Aorta (tissue), 5 donors: ENCODE measurements around the gene THRB. TPM values are rescaled to one million over a fixed set of nuclear protein-coding genes. Genes with fewer than 3 reads are reported as not detected.

Experiments used
- ATAC-seq: fragments of 200-7000 bp; cut with Tn5 transposase; one replicate; pipeline ENCODE4 v1.9.1; 2022; ENCODE audit warnings: moderate library complexity; ENCODE audit not compliant: low FRiP score
- DNase-seq, 2 donors: peaks; one replicate each; pipeline ENCODE4 v3.0.0-alpha.2; 2020
- H3K27ac ChIP-seq, 2 donors: one replicate each; pipeline ENCODE4 v1.5.1; 2013; ENCODE audit warnings: low read length in 2 of 2, mild to moderate bottlenecking in 2 of 2, moderate library complexity in 2 of 2, control low read depth in 1 of 2, inconsistent platforms in 1 of 2, low read depth in 1 of 2
- H3K27me3 ChIP-seq, 2 donors: one replicate each; pipeline ENCODE4 v1.6.1; 2013; ENCODE audit warnings: control low read depth in 1 of 2, low read length in 1 of 2, mild to moderate bottlenecking in 1 of 2, moderate library complexity in 1 of 2; ENCODE audit not compliant: insufficient read depth in 2 of 2, control insufficient read depth in 1 of 2
- H3K36me3 ChIP-seq, 2 donors: one replicate each; pipeline ENCODE4 v1.6.1; 2013; ENCODE audit warnings: control low read depth in 1 of 2, low read length in 1 of 2, mild to moderate bottlenecking in 1 of 2; ENCODE audit not compliant: insufficient read depth in 2 of 2, control insufficient read depth in 1 of 2
- H3K4me1 ChIP-seq, 2 donors: one replicate each; pipeline ENCODE4 v1.6.1; 2013; ENCODE audit warnings: low read length in 2 of 2, control low read depth in 1 of 2, mild to moderate bottlenecking in 1 of 2, moderate library complexity in 1 of 2; ENCODE audit not compliant: insufficient read depth in 2 of 2, control insufficient read depth in 1 of 2
- H3K4me3 ChIP-seq, 2 donors: one replicate each; pipeline ENCODE4 v1.5.1; 2013; ENCODE audit warnings: low read length in 2 of 2, control low read depth in 1 of 2, mild to moderate bottlenecking in 1 of 2
- H3K9me3 ChIP-seq: one replicate; pipeline ENCODE4 v1.6.1; 2013; ENCODE audit warnings: mild to moderate bottlenecking, low read length; ENCODE audit not compliant: control insufficient read depth
- WGBS, 2 donors: extraction: QIAGEN DNeasy Blood & Tissue Kit; methylation state at CpG; one replicate each; pipeline ENCODE4 v1.1.7; 2013; 5-methylcytosine and 5-hydroxymethylcytosine counted together
- intact Hi-C, 2 donors: fragments of 100-400 bp; cut with DNase I; formaldehyde crosslinking; loops; one replicate each; pipeline versions ENCODE4 v1.14.2 to v1.15.0; 2022
- polyA plus RNA-seq, 2 donors: library from polyadenylated mRNA; stranded (reverse); fragments of 200-250 nt; gene quantifications; one replicate each; pipeline ENCODE4 v1.2.3, GENCODE V29; 2013
- total RNA-seq, 2 donors: library from RNA; stranded (reverse); fragmentation: NEBNext Ultra II Directional; extraction: Animal tissue kit (Norgen Biotek cat#: 25700); gene quantifications; one replicate each; pipeline ENCODE4 v1.2.1, GENCODE V29; 2021
- donor health status: healthy with polysubstance abuse.
- donor health status: Bipolar disorder and iron deficiency.
- donor health status: DM: no; HTN: no; CAD: no.
- donor health status: DM: no; HTN: no; CAD: no.
- donor health status: DM: yes; HTN: yes; CAD: no.

THRB gene
- total and polyA plus RNA-seq, 4 donors, result 20.2 to 77.9 (median 42.8) TPM

DNA sequence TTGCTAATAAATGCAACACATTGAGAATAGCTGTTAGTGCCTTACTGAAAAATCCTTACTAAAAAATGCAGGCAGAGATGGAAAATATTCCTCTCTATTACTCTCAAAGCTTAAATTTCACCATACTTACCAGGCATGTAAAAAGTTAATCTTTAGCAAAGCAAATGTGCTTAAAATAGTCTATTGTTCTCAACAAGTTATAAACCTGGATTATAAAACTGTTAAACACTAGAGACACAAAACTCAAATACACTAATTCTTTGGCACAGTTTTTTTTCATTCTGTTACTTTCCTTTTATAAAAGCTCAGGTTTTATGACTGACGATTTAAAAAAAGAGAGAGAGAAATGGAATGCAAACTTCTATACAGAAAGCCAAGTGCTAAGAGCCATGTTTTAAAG is 119.8 kb downstream of the THRB start:
- H3K4me1 ChIP-seq, result peaks cover 8 to 15% of the 10 kb centered on the region in 2 donors
- no peak for DNase-seq
- H3K27me3 ChIP-seq, result no peaks in the 10 kb centered on the region
- no peak for ATAC-seq
- H3K4me3 ChIP-seq, result no peak overlapping the region
- intact Hi-C loops, result no loop called here
- 6 to 7% methylated on average over 1 of the region's 1 CpG for whole genome bisulfite sequencing, 2 donors
- no peak overlapping the region for H3K27ac ChIP-seq
- no peaks in the 10 kb centered on the region for H3K9me3 ChIP-seq
- H3K36me3 ChIP-seq, result no peaks in the 10 kb centered on the region

DNA sequence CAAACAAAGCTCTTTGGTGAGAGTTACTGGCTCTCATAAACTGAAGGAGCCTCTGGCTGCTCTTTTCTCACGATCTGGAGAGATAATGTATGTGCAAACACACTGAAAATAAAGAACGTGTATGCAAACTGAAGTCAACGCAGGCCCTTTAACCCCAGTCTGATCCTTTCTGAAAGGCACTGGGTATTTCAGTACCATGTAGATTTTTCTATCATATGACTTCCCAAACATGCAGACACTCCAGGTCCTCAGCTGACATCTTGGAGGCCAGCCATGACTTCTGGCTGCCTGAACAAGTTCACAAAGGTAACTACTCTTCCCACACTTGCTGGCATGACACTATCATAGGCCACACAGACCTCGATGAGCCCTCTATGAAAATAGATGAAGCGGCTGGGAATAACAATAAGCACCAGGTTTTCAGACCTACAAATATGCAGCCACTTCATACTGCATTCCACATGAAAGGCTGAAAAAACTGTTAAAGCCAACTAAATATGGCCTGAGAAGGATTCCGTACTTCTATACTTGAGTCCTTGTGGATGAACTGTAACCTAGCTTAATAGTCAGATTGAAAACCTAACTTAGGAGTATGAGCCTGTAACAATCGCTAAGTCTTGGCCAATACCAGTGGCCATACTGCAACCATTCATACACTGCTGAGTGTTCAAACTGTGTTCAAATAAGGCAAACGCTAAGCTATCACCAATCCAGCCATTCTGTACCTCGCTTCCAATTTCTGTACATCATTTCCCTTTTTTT is 121.3 kb downstream of the THRB start:
- Histone ChIP-seq H3K27ac (peak overlapping the region in 1 of 2 donors; percentile 56), H3K4me3 (no peak overlapping the region), H3K36me3 (no peaks in the 10 kb centered on the region), H3K27me3 (no peaks in the 10 kb centered on the region), H3K9me3 (no peaks in the 10 kb centered on the region), H3K4me1 (peaks cover 6 to 14% of the 10 kb centered on the region in 2 donors)
- WGBS, 2 donors, result 54 to 58% methylated on average over 9 of the region's 9 CpGs
- intact Hi-C loops, result no loop called here
- no peak for ATAC-seq
- no peak for DNase-seq

DNA sequence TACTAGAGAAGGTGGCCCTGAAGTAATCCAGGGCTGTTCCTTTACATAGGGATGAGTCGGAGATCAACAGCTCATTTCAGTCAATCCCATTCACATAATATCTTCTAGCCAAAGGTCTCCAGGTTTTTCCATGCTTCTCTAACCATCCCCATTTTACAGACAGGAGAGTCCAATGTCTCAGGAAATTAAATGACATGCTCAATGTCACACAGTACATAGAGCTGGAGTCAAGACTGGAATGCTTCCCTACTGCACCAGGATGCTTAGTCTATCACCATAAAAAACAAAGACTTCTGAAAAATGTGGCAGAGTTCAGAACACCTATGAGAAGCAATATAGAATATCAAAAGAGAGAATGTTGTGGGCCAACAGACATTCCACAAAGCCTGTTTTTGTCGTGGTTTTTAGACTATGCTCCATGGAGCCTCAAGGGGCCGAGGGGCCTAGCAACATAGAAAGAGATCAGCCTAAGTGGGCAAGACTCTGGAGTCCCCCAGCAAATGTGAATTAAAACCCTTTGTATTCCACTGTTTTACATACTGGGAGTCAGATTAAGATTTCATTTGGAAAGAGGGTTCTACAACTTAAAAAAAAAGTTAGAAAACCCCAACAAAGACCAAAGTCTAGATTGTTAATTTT is 122.0 kb downstream of the THRB start:
- H3K4me3 ChIP-seq, result no peak overlapping the region
- intact Hi-C loops, result no loop called here
- no peak overlapping the region for H3K27ac ChIP-seq
- H3K36me3 ChIP-seq, result no peaks in the 10 kb centered on the region
- DNase-seq, result no peak
- no peaks in the 10 kb centered on the region for H3K9me3 ChIP-seq
- H3K4me1 ChIP-seq, result peaks cover 7 to 15% of the 10 kb centered on the region in 2 donors
- no peak for ATAC-seq
- H3K27me3 ChIP-seq, result no peaks in the 10 kb centered on the region
- WGBS, 2 donors, result 62 to 67% methylated on average over 3 of the region's 3 CpGs

DNA sequence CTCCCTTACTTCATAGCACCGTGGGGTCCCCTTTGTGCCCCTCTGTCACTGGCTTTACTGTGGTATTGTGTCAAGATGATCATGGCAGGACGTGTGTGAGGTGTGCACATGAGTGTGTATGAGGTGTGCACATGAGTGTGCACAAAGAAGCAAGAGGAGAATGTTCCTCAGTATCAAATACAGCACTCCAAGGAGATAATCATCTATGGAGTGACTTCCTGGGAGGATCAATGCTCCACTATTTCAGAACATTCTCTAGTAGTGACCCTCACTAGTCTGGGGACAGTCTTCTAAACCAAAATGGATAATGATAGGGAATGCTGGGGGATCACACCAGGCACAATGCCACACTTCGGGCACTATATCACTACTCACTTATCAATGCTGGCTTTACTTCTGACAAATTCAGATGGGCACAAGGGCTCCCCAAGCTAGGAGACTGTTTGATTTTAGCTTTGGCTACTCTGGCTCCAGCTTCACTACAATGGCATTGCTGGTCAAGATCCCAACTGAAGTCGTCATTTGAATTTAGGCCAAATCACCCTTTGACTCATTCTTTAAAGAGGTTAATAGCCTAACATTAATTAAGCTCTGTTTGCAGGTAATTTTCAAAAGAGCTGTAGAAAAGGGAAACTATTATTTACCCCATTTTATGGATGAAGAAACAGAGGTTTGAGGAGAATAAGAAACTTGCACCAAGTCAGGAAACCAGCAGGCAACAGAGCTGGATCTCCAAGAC is 124.1 kb downstream of the THRB start:
- ATAC-seq (no peak), DNase-seq (no peak)
- H3K4me1 ChIP-seq, result peaks cover 6 to 17% of the 10 kb centered on the region in 2 donors
- H3K9me3 ChIP-seq, result no peaks in the 10 kb centered on the region
- H3K36me3 ChIP-seq, result no peaks in the 10 kb centered on the region
- no peaks in the 10 kb centered on the region for H3K27me3 ChIP-seq
- WGBS, 2 donors, result 38 to 43% methylated on average over 4 of the region's 4 CpGs
- intact Hi-C loops, result no loop called here
- H3K27ac ChIP-seq, result peak overlapping the region in 1 of 2 donors; percentile 8
- no peak overlapping the region for H3K4me3 ChIP-seq

DNA sequence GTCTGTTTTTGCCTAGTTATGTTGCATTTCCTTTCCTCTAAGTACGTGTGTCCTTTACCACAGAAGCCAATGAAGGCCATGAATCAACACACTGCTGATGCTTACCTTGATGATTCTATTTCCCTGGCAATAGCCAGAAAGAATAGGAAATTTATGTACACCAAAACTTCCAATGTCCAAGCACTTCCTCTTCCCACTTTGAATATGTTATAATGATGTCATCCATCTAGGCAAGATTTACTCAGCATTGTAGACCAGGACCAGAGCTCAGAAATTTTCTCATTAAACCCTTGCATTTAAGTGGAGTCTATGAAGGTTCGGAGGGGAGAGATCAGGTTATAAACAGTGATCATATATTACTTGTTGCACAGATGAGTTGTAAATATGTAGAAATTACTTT is 126.0 kb downstream of the THRB start:
- Histone ChIP-seq H3K4me1 (peaks cover 6 to 15% of the 10 kb centered on the region in 2 donors), H3K9me3 (no peaks in the 10 kb centered on the region), H3K27me3 (no peaks in the 10 kb centered on the region), H3K36me3 (no peaks in the 10 kb centered on the region), H3K27ac (no peak overlapping the region), H3K4me3 (no peak overlapping the region)
- ATAC-seq, result no peak
- intact Hi-C loops, result loop anchor here (5.0 to 10.0 kb wide), 2 partner anchors 124 to 316 kb away; partner anchors contain the start of gene THRB (in 1 of the 2)
- DNase-seq, result no peak
- WGBS, 2 donors, result 58 to 66% methylated on average over 2 of the region's 2 CpGs

DNA sequence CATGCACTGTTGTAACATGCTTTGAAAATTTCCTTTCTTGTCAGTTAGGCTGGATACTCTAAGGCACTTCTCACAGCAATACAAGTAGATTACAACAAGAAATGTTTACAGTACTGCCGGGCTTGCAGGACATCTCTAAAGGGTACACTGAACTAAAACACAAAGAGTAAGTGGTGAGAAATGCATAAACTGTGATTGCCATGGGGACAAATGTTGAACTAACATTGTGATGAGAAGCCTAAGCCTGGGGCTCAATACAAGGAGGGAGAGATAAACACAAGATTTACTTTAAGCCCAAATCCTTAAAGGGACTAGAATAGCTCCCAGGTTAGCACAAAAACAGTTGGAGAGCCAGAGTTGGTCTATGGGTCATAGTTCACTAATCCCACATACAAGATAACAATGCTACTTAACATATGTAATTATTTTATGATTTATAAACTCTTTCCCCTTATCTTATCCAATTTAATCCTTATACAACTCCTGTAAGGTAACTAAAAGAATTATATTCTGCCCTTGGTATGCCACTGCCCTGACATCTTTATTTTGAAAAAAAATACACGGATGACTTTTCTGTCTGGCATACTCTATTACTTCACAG is 126.9 kb downstream of the THRB start:
- Histone ChIP-seq H3K4me3 (no peak overlapping the region), H3K4me1 (peaks cover 6 to 11% of the 10 kb centered on the region in 2 donors), H3K36me3 (no peaks in the 10 kb centered on the region), H3K27me3 (no peaks in the 10 kb centered on the region), H3K9me3 (no peaks in the 10 kb centered on the region), H3K27ac (no peak overlapping the region)
- 47 to 53% methylated on average over 2 of the region's 2 CpGs for WGBS, 2 donors
- no peak for ATAC-seq
- DNase-seq, result no peak
- intact Hi-C loops, result loop anchor here (5.0 to 10.0 kb wide), 2 partner anchors 125 to 317 kb away; partner anchors contain the start of gene THRB (in 1 of the 2)

DNA sequence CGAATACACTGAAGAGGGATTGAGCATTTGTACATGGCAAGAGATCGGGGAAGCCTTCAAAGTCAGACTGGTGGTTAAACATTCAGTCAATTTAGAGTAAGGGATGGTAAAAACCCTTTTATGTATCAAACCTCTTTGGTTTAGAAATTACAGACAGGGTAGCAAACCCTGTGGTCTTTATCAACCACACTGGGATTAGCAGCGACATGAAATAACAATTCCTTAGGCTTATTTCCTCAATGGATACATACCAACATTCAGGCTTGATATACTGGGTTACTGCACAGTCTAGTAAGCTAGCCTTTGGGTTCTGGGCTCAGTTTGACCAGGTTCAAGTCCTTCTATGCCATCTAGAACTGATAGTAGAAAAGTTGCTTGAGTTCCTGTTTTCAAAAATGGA is 127.4 kb downstream of the THRB start:
- Histone ChIP-seq H3K9me3 (no peaks in the 10 kb centered on the region), H3K27me3 (no peaks in the 10 kb centered on the region), H3K4me3 (no peak overlapping the region), H3K36me3 (no peaks in the 10 kb centered on the region), H3K4me1 (peaks cover 3 to 13% of the 10 kb centered on the region in 2 donors), H3K27ac (no peak overlapping the region)
- no peak for DNase-seq
- no peak for ATAC-seq
- 85 to 86% methylated on average over 3 of the region's 3 CpGs for WGBS, 2 donors
- intact Hi-C loops, result loop anchor here (5.0 to 10.0 kb wide), 2 partner anchors 125 to 318 kb away; partner anchors contain the start of gene THRB (in 1 of the 2)

DNA sequence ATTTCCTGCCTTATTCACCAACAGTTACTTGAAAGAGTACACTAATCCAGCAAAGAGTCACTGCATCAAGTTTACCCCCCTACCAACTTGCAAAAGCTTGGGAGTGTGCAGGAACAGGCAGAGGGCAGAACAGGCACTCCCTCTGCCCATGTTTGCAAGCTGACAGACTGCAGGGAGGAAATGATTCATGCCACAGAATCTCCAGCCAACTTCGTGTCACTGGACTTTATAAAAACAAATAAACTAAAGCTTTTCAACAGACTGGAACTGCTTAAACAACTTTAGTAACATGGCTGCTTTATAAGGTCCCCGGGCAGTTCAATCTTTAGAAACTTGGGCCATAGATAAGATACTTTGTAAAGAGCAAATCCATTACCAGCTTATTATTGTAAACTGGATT is 129.5 kb downstream of the THRB start:
- Histone ChIP-seq H3K4me3 (no peak overlapping the region), H3K4me1 (peaks cover 6 to 17% of the 10 kb centered on the region in 2 donors), H3K36me3 (no peaks in the 10 kb centered on the region), H3K27ac (peak overlapping the region in 1 of 2 donors; percentile 37), H3K27me3 (no peaks in the 10 kb centered on the region), H3K9me3 (no peaks in the 10 kb centered on the region)
- peak in 1 of 2 donors; percentile 72 for DNase-seq
- WGBS, 2 donors, result 0% methylated on average over 2 of the region's 2 CpGs
- intact Hi-C loops, result loop anchor here (5.0 to 10.0 kb wide), 2 partner anchors 127 to 320 kb away; partner anchors contain the start of gene THRB (in 1 of the 2)
- ATAC-seq, result peak; percentile 83
